Measurements from ENCODE around the gene SNX13. TPM values are rescaled to one million over a fixed set of nuclear protein-coding genes. Genes with fewer than 3 reads are reported as not detected.

SNX13 gene
- total and polyA plus RNA-seq, 2 of the 4 experiments (the other 2 are of a cell fraction): 9.0 to 24.9 TPM

- H2BK5ac ChIP-seq (ENCODE audit: low read depth, low read length, poor library complexity, severe bottlenecking): no peak overlapping the region
- no peaks in the 10 kb centered on the region for H4K20me1 ChIP-seq (ENCODE audit: insufficient read depth, low read length)
- no peaks in the 10 kb centered on the region for H3K79me1 ChIP-seq (ENCODE audit: low read depth in 1 of 2, low read length in 2 of 2)
- WGBS, 2 experiments (ENCODE audit: extremely low coverage in 2 of 2, insufficient read length in 1 of 2): no CpG with 5 or more reads among the region's 5 CpGs
- no peak overlapping the region for H4K5ac ChIP-seq (ENCODE audit: low read depth, low read length)
- H3K4me3 ChIP-seq (ENCODE audit: insufficient read depth, low read depth, low read length): no peak overlapping the region
- no peak overlapping the region for H3K23ac ChIP-seq (ENCODE audit: low read depth, low read length)
- dilution Hi-C loops (cut with HindIII; ENCODE audit: low sequenced_read_pairs, unreplicated experiment): no loop called here
- H3K4me2 ChIP-seq (ENCODE audit: low read depth, low read length): no peak overlapping the region
- H3K4me1 ChIP-seq (ENCODE audit: control insufficient read depth, insufficient read depth, low read length): 0 out of 2 replicates have a peak, but pooled peaks cover 1% of the 10 kb centered on the region
- TF ChIP-seq MAFK (IDR thresholded peaks at IDR 0.05; ENCODE audit: low read depth, low read length) (peak; percentile 94), RCOR1 (IDR thresholded peaks at IDR 0.05; ENCODE audit: insufficient replicate concordance, low read length) (no peak)
- no peak overlapping the region for H2BK15ac ChIP-seq (ENCODE audit: low read depth, low read length)
- no peak overlapping the region for H2AK9ac ChIP-seq (replicated peaks; ENCODE audit: low read depth, low read length, poor library complexity)
- in situ Hi-C loops (cut with MboI; ENCODE audit: low sequenced_read_pairs): no loop called here
- H4K91ac ChIP-seq (ENCODE audit: insufficient read depth, low read depth, low read length): no peak overlapping the region
- no peak overlapping the region for H2BK20ac ChIP-seq (ENCODE audit: low read depth, low read length)
- H3K27me3 ChIP-seq (ENCODE audit: control insufficient read depth, insufficient read depth, low read length): no peaks in the 10 kb centered on the region
- H3K36me3 ChIP-seq (ENCODE audit: control insufficient read depth, insufficient read depth, low read length): no peaks in the 10 kb centered on the region
- H3K56ac ChIP-seq (ENCODE audit: extremely low read depth, insufficient read depth, low read length): no peak overlapping the region
- H2BK120ac ChIP-seq (ENCODE audit: low read depth, low read length): no peak overlapping the region
- H3K9me1 ChIP-seq (ENCODE audit: insufficient read depth, low read length): no peaks in the 10 kb centered on the region
- H3K27ac ChIP-seq (ENCODE audit: insufficient read depth, low read length): no peak overlapping the region
- ChIA-PET CTCF (no interaction called here), POLR2A (ENCODE audit: unreplicated experiment) (no interaction called here)
- DNase-seq (no peak), ATAC-seq (ENCODE audit: low read depth) (no peak)
- no peak overlapping the region for H2AK5ac ChIP-seq (ENCODE audit: low read depth, low read length)
- H3K4ac ChIP-seq (ENCODE audit: low read depth, low read length): no peak overlapping the region
- intact Hi-C loops (cut with micrococcal nuclease): no loop called here
- no peak overlapping the region for H3K14ac ChIP-seq (replicated peaks; ENCODE audit: low read depth, low read length)
- H3K9me3 ChIP-seq (ENCODE audit: control insufficient read depth, insufficient read depth, low read length): no peaks in the 10 kb centered on the region
- no peak overlapping the region for H2AFZ ChIP-seq (replicated peaks; ENCODE audit: low read length, poor library complexity)
- no peak overlapping the region for H4K8ac ChIP-seq (ENCODE audit: low read depth in 2 of 2, low read length in 2 of 2)
- BruUV-seq (replicated peaks): no TSS peak
- H3K9ac ChIP-seq (ENCODE audit: low read depth, low read length): no peak overlapping the region
- H3K18ac ChIP-seq (ENCODE audit: low read depth, low read length): no peak overlapping the region
These were observed 11.5 kb upstream of the SNX13 start for GRCh38 chr7:17951742-17952254.
